Peyer's patch (tissue), 4 donors: Measurements from ENCODE around the gene NFYC. TPM values are rescaled to one million over a fixed set of nuclear protein-coding genes. Genes with fewer than 3 reads are reported as not detected.

Experiments
- DNase-seq, 3 donors: peaks; one replicate each; pipeline ENCODE4 v3.0.0-alpha.2; 2017 to 2019
- H3K27ac ChIP-seq, 4 donors: fragments of 200-600 bp; sonication (generic); one replicate each; pipeline ENCODE4 v1.5.1; 2016 to 2019
- H3K27me3 ChIP-seq, 2 donors: fragments of 200-600 bp; sonication (generic); one replicate each; pipeline ENCODE4 v1.5.1; 2019
- H3K36me3 ChIP-seq, 3 donors: fragments of 200-600 bp; sonication (generic); one replicate each; pipeline ENCODE4 v1.5.1; 2016 to 2019
- H3K4me1 ChIP-seq, 4 donors: fragments of 200-600 bp; sonication (generic); one replicate each; pipeline ENCODE4 v1.5.1; 2016 to 2019
- H3K4me3 ChIP-seq, 4 donors: fragments of 200-600 bp; sonication (generic); 1 replicate in 3 of 4; 2 replicates in 1 of 4; pipeline ENCODE4 v1.5.1; 2016 to 2019; ENCODE audit warnings: mild to moderate bottlenecking in 1 of 4
- H3K9me3 ChIP-seq, 4 donors: fragments of 200-600 bp; sonication (generic); one replicate each; pipeline ENCODE4 v1.5.1; 2016 to 2019; ENCODE audit warnings: mild to moderate bottlenecking in 1 of 4
- POLR2A ChIP-seq, 2 donors: fragments of 450-650 bp; IDR thresholded peaks; one replicate each; pipeline ENCODE4 v1.5.1; 2017; ENCODE audit warnings: antibody characterized with exemption in 2 of 2, mild to moderate bottlenecking in 2 of 2, moderate library complexity in 2 of 2
- total RNA-seq, 4 donors: library from RNA; depleted of rRNA; stranded (reverse); fragments of >200 nt; gene quantifications; one replicate each; pipeline ENCODE4 v1.1.0, GENCODE V29; 2016
- TF ChIP-seq, protein P1 (sequence below), 6 experiments: fragments of 450-650 bp in 4 of 6; fragments of 200-600 bp in 2 of 6; sonication (generic) in 1 of 6; IDR thresholded peaks; one replicate each; pipeline ENCODE4 v1.5.1; 2017 to 2019; ENCODE audit warnings: antibody characterized with exemption in 6 of 6, mild to moderate bottlenecking in 3 of 6, moderate library complexity in 1 of 6

The NFYC gene
- total RNA-seq, 4 donors from 2014 or later, result 53.1 to 122 (median 65.0) TPM

DNA sequence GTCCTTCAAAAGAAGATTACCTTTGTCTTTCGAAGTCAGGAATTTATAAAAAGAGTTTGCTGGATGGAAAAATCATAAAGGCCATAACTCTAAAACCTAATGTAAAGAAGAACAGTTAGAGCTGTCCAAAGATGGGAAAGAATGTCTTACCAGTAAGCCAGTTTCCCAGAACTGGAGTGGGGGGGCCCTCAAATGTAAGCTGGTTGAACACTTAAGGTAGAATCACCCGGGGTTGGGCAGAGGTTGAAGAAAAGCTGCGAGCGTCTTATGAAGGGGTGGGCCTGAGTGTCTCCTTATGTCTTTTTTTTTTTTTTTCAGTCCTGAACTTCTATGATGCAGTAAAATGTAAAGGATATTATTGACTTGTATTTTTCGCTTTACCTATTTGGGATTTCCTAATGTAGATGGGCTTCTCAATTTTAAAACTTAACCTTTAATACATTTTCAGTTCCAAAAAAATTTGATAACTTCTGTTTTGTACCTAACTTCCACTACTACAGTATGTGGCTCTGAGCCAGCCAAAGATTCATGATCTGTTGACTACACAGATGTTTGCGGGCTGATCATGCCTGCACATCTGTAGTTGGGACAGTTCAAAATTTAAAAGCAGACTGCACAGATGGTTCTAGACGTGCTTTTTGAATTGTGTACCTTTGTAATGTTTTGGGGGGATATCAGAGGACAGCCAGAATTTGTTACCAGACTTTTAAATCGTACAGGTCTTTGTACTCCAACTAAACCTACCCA, 43.6 kb downstream of the NFYC start:
- no peak overlapping the region for H3K27ac ChIP-seq
- H3K4me1 ChIP-seq, result peaks cover 0 to 5% (median 0%) of the 10 kb centered on the region in 4 donors

DNA sequence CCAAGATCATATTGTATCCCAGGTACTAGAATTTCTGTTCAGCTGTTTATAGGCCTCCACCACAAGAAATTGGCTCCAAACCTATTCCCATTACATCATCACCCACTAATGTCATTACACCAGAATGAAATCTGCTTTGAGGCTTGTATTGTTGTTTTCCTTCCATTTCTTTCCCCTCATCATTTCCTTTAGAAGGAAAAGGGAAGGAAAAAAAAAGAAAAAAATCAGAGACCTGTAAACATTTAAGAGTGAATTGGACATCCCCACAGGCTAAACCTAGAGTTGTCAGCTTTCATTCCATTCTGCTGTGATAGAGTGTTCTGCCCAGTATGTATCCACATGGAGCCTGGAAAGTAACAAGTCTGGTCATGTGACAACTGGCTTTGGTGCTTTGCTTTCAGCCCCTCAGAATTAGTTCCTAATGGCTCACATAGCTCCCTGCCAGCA, 44.6 kb downstream of the NFYC start:
- Histone ChIP-seq H3K9me3 (no peaks in the 10 kb centered on the region), H3K36me3 (peaks cover 0 to 12% (median 0%) of the 10 kb centered on the region in 3 donors), H3K4me1 (peaks cover 0 to 5% (median 0%) of the 10 kb centered on the region in 4 donors), H3K27ac (peak overlapping the region in 1 of 4 donors; percentile 23), H3K4me3 (no peak overlapping the region), H3K27me3 (no peaks in the 10 kb centered on the region)
- TF ChIP-seq, protein P1, sequence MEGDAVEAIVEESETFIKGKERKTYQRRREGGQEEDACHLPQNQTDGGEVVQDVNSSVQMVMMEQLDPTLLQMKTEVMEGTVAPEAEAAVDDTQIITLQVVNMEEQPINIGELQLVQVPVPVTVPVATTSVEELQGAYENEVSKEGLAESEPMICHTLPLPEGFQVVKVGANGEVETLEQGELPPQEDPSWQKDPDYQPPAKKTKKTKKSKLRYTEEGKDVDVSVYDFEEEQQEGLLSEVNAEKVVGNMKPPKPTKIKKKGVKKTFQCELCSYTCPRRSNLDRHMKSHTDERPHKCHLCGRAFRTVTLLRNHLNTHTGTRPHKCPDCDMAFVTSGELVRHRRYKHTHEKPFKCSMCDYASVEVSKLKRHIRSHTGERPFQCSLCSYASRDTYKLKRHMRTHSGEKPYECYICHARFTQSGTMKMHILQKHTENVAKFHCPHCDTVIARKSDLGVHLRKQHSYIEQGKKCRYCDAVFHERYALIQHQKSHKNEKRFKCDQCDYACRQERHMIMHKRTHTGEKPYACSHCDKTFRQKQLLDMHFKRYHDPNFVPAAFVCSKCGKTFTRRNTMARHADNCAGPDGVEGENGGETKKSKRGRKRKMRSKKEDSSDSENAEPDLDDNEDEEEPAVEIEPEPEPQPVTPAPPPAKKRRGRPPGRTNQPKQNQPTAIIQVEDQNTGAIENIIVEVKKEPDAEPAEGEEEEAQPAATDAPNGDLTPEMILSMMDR (IDR thresholded peaks at IDR 0.05), result no peak
- TF ChIP-seq POLR2A (IDR thresholded peaks at IDR 0.05), result no peak
- no peak for DNase-seq

More for the DNA sequence above, 43.6 kb downstream of the NFYC start:
- Histone ChIP-seq H3K4me3 (no peak overlapping the region), H3K36me3 (peaks cover 0 to 12% (median 0%) of the 10 kb centered on the region in 3 donors), H3K27me3 (no peaks in the 10 kb centered on the region), H3K9me3 (no peaks in the 10 kb centered on the region)
- no peak for DNase-seq
- TF ChIP-seq POLR2A (IDR thresholded peaks at IDR 0.05), result no peak
- TF ChIP-seq, protein P1 (IDR thresholded peaks at IDR 0.05), result no peak

GRCh38 chr1:40738831-40739230, 47.3 kb downstream of the NFYC start:
- no peaks in the 10 kb centered on the region for H3K27me3 ChIP-seq
- H3K27ac ChIP-seq, result no peak overlapping the region
- H3K4me3 ChIP-seq, result no peak overlapping the region
- no peak for DNase-seq
- TF ChIP-seq, protein P1 (IDR thresholded peaks at IDR 0.05), result no peak
- no peak for TF ChIP-seq POLR2A (IDR thresholded peaks at IDR 0.05)
- H3K9me3 ChIP-seq, result no peaks in the 10 kb centered on the region
- H3K36me3 ChIP-seq, result peaks cover 0 to 27% (median 0%) of the 10 kb centered on the region in 3 donors
- H3K4me1 ChIP-seq, result peaks cover 0 to 4% (median 0%) of the 10 kb centered on the region in 4 donors

DNA sequence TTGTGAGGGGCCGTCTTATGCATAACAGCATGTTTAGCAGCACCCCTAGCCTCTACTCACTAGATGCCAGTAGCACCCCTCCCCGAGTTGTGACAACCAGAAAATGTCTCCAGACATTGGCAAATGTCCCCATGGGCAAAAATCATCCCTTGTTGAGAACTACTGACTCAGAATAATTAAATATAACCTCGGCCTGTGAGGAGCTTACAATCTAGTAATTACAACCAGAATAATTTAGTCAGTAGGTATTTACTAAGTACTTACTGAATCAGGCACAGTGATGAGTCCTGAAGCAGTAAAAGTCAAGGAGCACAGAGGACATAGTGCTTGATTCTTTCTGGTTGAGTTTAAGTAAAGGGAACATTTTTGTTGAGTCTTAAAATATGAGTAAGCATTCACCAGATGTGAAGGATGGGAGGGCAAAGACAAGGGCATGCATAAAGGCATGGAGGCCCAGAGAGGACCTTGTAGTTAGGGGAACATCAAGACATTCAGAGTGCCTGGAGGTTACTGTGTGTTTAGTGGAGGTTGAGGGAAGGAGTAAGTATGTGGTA, 48.0 kb downstream of the NFYC start:
- no peak overlapping the region for H3K4me3 ChIP-seq
- no peaks in the 10 kb centered on the region for H3K4me1 ChIP-seq
- H3K9me3 ChIP-seq, result no peaks in the 10 kb centered on the region
- H3K27me3 ChIP-seq, result no peaks in the 10 kb centered on the region
- no peak for DNase-seq
- H3K36me3 ChIP-seq, result peaks cover 0 to 30% (median 0%) of the 10 kb centered on the region in 3 donors
- TF ChIP-seq POLR2A (IDR thresholded peaks at IDR 0.05), result no peak
- no peak overlapping the region for H3K27ac ChIP-seq

GRCh38 chr1:40740039-40740996, 48.8 kb downstream of the NFYC start:
- no peak for DNase-seq
- no peaks in the 10 kb centered on the region for H3K9me3 ChIP-seq
- TF ChIP-seq POLR2A (IDR thresholded peaks at IDR 0.05), result no peak
- TF ChIP-seq, protein P1 (IDR thresholded peaks at IDR 0.05), result no peak
- H3K27ac ChIP-seq, result no peak overlapping the region
- H3K4me1 ChIP-seq, result no peaks in the 10 kb centered on the region
- peaks cover 0 to 30% (median 0%) of the 10 kb centered on the region in 3 donors for H3K36me3 ChIP-seq
- no peak overlapping the region for H3K4me3 ChIP-seq
- no peaks in the 10 kb centered on the region for H3K27me3 ChIP-seq
